T-cell (primary cell): ENCODE measurements around the gene DIS3L2. TPM values are rescaled to one million over a fixed set of nuclear protein-coding genes. Genes with fewer than 3 reads are reported as not detected.

Source experiments
- ATAC-seq, 4 experiments: fragments of 200-7000 bp in 3 of 4; fragments of 150-1000 bp in 1 of 4; cut with Tn5 transposase; replicated peaks in 1 of 4; 1 replicate in 3 of 4; 2 replicates in 1 of 4; pipeline ENCODE4 v1.10.0; 2021; ENCODE audit warnings: moderate library complexity in 3 of 4, mild to moderate bottlenecking in 2 of 4, moderate number of reproducible peaks in 1 of 4
- CTCF ChIA-PET, 2 donors: fragments of 300-600 bp; sonication (Branson Sonifier 250); formaldehyde crosslinking; loops; one replicate each; lab custom pipeline; 2022; ENCODE audit warnings: antibody characterized with exemption in 2 of 2; lab: Charles Lee
- POLR2A ChIA-PET, 2 donors: fragments of 300-600 bp; sonication (Branson Sonifier 250); formaldehyde crosslinking; loops; one replicate each; lab custom pipeline; 2022; ENCODE audit warnings: antibody characterized with exemption in 2 of 2; lab: Charles Lee
- DNase-seq, 35 experiments: peaks; one replicate each; pipeline versions ENCODE4 v3.0.0 to v3.0.0-alpha.2; 2013 to 2023
- H3K27ac ChIP-seq: one replicate; pipeline ENCODE4 v1.5.1; 2013; ENCODE audit warnings: low read length
- H3K27me3 ChIP-seq, 2 experiments: replicated peaks in 1 of 2; 1 replicate in 1 of 2; 2 replicates in 1 of 2; pipeline versions ENCODE4 v1.6.1 to v1.7.0; 2013; ENCODE audit warnings: low read length in 1 of 2, mixed read lengths in 1 of 2; ENCODE audit not compliant: control insufficient read depth in 2 of 2, insufficient read depth in 2 of 2; ENCODE audit errors: extremely low read depth in 1 of 2
- H3K36me3 ChIP-seq, 2 donors: 1 replicate in 1 of 2; 2 replicates in 1 of 2; pipeline versions ENCODE4 v1.6.1 to v1.7.0; 2013; ENCODE audit warnings: low read length in 1 of 2; ENCODE audit not compliant: control insufficient read depth in 2 of 2, insufficient read depth in 1 of 2; ENCODE audit errors: extremely low read depth in 1 of 2
- H3K4me1 ChIP-seq, 2 experiments: 1 replicate in 1 of 2; 2 replicates in 1 of 2; pipeline versions ENCODE4 v1.6.1 to v1.7.0; 2013; ENCODE audit warnings: low read length in 2 of 2, mixed read lengths in 1 of 2; ENCODE audit not compliant: insufficient read depth in 2 of 2, control insufficient read depth in 1 of 2; ENCODE audit errors: extremely low read depth in 1 of 2
- H3K4me3 ChIP-seq, 2 donors: 1 replicate in 1 of 2; 2 replicates in 1 of 2; pipeline versions ENCODE4 v1.5.1 to v1.7.0; 2013; ENCODE audit warnings: mild to moderate bottlenecking in 2 of 2, low read length in 1 of 2, moderate library complexity in 1 of 2; ENCODE audit not compliant: control insufficient read depth in 1 of 2; ENCODE audit errors: extremely low read depth in 1 of 2
- H3K9me3 ChIP-seq: 2 replicates; pipeline ENCODE4 v1.7.0; 2013
- H3K27ac Mint-ChIP-seq, 2 donors: one replicate each; pipeline ENCODE4 v1.8.0; 2020 to 2021; ENCODE audit warnings: mild to moderate bottlenecking in 2 of 2, mixed read lengths in 2 of 2
- H3K27me3 Mint-ChIP-seq, 2 donors: one replicate each; pipeline ENCODE4 v1.8.0; 2021 to 2022; ENCODE audit warnings: mixed read lengths in 2 of 2
- H3K36me3 Mint-ChIP-seq: one replicate; pipeline ENCODE4 v1.8.0; 2021; ENCODE audit warnings: mixed read lengths
- H3K4me1 Mint-ChIP-seq, 3 donors: one replicate each; pipeline ENCODE4 v1.8.0; 2020 to 2022; ENCODE audit warnings: mixed read lengths in 3 of 3, mild to moderate bottlenecking in 1 of 3
- H3K4me3 Mint-ChIP-seq, 3 donors: one replicate each; pipeline ENCODE4 v1.8.0; 2020 to 2022; ENCODE audit warnings: mild to moderate bottlenecking in 3 of 3, mixed read lengths in 3 of 3, moderate library complexity in 3 of 3
- H3K9me3 Mint-ChIP-seq, 3 donors: one replicate each; pipeline ENCODE4 v1.8.0; 2020 to 2022; ENCODE audit warnings: mixed read lengths in 3 of 3
- WGBS: methylation state at CpG from one replicate; pipeline ENCODE4 v1.1.5; 2013; ENCODE audit warnings: missing lambda C conversion rate; ENCODE audit not compliant: insufficient coverage; 5-methylcytosine and 5-hydroxymethylcytosine counted together
- total RNA-seq, 35 experiments: library from RNA in 6 of 35; stranded (reverse) in 6 of 35; fragments of 120-200 nt in 1 of 35; gene quantifications; one replicate each; pipeline versions ENCODE4 v1.2.1 to v1.2.4 and lab custom pipeline; 2013 to 2026

DIS3L2 gene
- total RNA-seq, 5 donors from 2014 or later (not counting 1 experiment from before 2014, with no cell fraction given) = 55.0 to 70.9 (median 61.4) TPM

DNA sequence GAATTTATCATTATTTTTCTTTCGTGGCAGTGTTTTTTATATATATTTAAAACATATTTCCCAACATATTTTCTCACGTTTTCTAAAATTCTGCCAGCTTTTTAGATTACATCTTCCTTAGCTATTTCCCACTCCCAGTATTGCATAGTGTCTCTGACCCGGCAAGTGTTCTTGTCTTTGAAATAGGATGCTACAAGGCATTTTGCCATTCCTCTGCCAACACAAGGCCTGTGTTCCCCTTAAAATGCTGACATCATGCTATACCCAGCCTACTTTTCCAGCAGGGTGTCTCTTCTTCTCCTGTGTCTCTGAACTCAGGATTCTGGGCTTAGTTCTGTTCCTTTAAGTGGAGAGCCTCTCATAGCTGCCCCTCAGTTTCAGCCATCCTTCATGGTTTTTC is 115.2 kb downstream of the DIS3L2 start:
- Mint-ChIP-seq H3K9me3 (peaks cover 3 to 7% (median 6%) of the 10 kb centered on the region in 3 donors), H3K36me3 (peaks cover 26% of the 10 kb centered on the region), H3K4me1 (peaks cover 37 to 41% (median 40%) of the 10 kb centered on the region in 3 donors), H3K27me3 (no peaks in the 10 kb centered on the region), H3K4me3 (no peak overlapping the region), H3K27ac (no peak overlapping the region)
- POLR2A ChIA-PET = no interaction called here
- Histone ChIP-seq H3K27me3 (no peaks in the 10 kb centered on the region), H3K4me3 (no peak overlapping the region), H3K27ac (no peak overlapping the region), H3K9me3 (no peaks in the 10 kb centered on the region), H3K4me1 (peaks cover 0 to 1% of the 10 kb centered on the region in 2 experiments), H3K36me3 (no peaks in the 10 kb centered on the region)
- CTCF ChIA-PET = no interaction called here
- 100% methylated on average over 1 of the region's 3 CpGs for WGBS
- no peak for ATAC-seq
- no peak for DNase-seq

DNA sequence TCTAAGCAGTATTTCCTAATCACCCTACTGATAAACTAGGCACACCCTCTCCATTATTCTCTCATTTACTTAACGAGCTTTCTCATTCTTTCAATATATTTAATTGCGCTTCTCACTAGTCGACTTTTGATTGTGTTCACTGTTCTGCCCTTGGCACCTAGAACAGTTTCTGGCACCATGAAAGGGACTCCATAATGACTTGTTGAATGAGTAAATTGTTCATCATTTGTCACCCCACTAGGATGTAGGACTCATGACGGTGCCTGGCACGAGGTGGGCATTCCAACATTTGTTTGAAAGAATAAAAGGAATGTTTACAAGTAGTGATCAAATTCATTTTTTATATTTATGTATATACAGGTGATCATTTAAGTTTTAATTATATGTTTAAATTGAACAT is 123.7 kb downstream of the DIS3L2 start:
- no CpG with 5 or more reads among the region's 5 CpGs for WGBS
- H3K9me3 Mint-ChIP-seq = peaks cover under 1 to 5% (median 4%) of the 10 kb centered on the region in 3 donors
- peaks cover 38% of the 10 kb centered on the region for H3K36me3 Mint-ChIP-seq
- H3K4me1 Mint-ChIP-seq = peaks cover 4 to 11% (median 7%) of the 10 kb centered on the region in 3 donors
- H3K4me3 Mint-ChIP-seq = no peak overlapping the region
- ChIA-PET POLR2A (no interaction called here), CTCF (no interaction called here)
- no peak overlapping the region for H3K27ac ChIP-seq
- no peak overlapping the region for H3K27ac Mint-ChIP-seq
- no peak for DNase-seq
- no peak overlapping the region for H3K4me3 ChIP-seq
- no peaks in the 10 kb centered on the region for H3K27me3 Mint-ChIP-seq
- H3K9me3 ChIP-seq = no peaks in the 10 kb centered on the region
- H3K27me3 ChIP-seq = no peaks in the 10 kb centered on the region
- no peak for ATAC-seq
- no peaks in the 10 kb centered on the region for H3K4me1 ChIP-seq
- peaks cover 5 to 15% of the 10 kb centered on the region in 2 donors for H3K36me3 ChIP-seq

DNA sequence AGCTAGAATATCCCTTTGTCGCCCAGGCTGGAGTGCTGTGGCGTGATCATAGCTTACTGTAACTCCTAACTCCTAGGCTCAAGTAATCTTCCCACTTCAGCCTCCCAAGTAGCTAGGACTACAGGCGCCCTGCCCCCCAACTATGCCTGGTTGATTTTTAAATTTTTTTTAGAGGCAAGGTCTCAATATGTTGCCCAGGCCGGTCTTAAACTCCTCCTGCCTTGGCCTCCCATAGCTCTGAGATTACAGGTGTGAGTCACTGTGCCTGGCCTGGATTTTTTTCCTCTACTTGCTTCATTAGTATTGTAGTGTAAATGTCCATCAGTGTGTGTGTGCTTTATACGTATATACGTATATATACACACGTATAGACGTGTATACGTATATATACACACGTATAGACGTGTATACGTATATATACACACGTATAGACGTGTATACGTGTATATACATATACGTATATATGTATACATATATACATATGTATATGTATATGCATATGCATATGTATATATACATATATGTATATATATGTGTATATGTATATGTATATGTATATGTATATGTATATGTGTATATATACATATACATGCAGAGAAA is 124.4 kb downstream of the DIS3L2 start:
- Histone ChIP-seq H3K4me1 (no peaks in the 10 kb centered on the region), H3K27ac (no peak overlapping the region), H3K36me3 (peaks cover 5 to 15% of the 10 kb centered on the region in 2 donors), H3K27me3 (no peaks in the 10 kb centered on the region), H3K9me3 (no peaks in the 10 kb centered on the region), H3K4me3 (no peak overlapping the region)
- Mint-ChIP-seq H3K4me3 (no peak overlapping the region), H3K4me1 (peaks cover 4 to 9% (median 8%) of the 10 kb centered on the region in 3 donors), H3K36me3 (peaks cover 43% of the 10 kb centered on the region), H3K27ac (no peak overlapping the region), H3K9me3 (peaks cover 0 to 5% (median 4%) of the 10 kb centered on the region in 3 donors), H3K27me3 (no peaks in the 10 kb centered on the region)
- ChIA-PET POLR2A (no interaction called here), CTCF (no interaction called here)
- 100% methylated on average over 1 of the region's 16 CpGs for WGBS
- ATAC-seq = no peak
- DNase-seq = no peak

DNA sequence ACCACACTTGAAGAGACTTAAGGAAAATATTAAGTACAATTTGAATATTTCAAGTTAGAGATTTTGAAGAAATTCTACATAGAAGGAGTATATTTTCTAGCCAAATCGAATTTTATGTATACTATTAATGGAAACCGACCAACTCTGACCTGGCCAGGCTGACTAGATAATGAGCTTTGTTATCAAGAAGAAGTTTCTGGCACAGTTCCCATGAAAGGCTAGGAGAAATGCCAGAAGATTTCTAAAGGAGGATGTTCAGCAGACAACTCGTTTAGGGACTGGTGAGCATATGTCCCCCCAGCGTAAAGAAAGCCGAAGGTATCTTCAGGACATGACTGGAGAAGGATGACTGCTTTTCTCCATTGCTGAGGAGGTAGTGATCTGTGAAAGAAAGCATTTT is 127.3 kb downstream of the DIS3L2 start:
- H3K27me3 ChIP-seq = no peaks in the 10 kb centered on the region
- 95% methylated on average over 4 of the region's 5 CpGs for WGBS
- Mint-ChIP-seq H3K27ac (no peak overlapping the region), H3K9me3 (peaks cover 3 to 12% (median 6%) of the 10 kb centered on the region in 3 donors), H3K4me3 (no peak overlapping the region), H3K27me3 (no peaks in the 10 kb centered on the region), H3K36me3 (peaks cover 57% of the 10 kb centered on the region), H3K4me1 (peaks cover 9 to 16% (median 16%) of the 10 kb centered on the region in 3 donors)
- ChIA-PET CTCF (no interaction called here), POLR2A (no interaction called here)
- ATAC-seq = no peak
- H3K9me3 ChIP-seq = no peaks in the 10 kb centered on the region
- no peak for DNase-seq
- H3K27ac ChIP-seq = no peak overlapping the region
- peaks cover 5 to 15% of the 10 kb centered on the region in 2 donors for H3K36me3 ChIP-seq
- H3K4me1 ChIP-seq = no peaks in the 10 kb centered on the region
- no peak overlapping the region for H3K4me3 ChIP-seq

DNA sequence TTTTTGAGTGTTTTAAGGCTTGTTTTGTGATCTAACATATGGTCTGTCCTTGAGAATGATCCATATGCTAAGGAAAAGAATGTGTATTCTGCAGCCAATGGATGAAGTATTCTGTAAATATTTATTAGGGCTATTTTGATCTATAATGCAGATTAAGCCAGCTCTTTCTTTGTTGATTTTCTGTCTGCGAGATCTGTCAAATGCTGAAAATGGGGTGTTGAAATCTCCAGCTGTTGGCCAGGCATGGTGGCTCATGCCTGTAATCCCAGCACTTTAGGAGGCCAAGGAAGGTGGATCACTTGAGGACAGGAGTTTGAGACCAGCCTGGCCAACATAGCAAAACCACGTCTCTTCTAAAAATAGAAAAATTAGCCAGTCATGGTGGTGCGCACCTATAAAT is 132.7 kb downstream of the DIS3L2 start:
- Histone ChIP-seq H3K36me3 (peaks cover under 1 to 8% of the 10 kb centered on the region in 2 donors), H3K4me3 (no peak overlapping the region), H3K4me1 (peaks cover 0 to 5% of the 10 kb centered on the region in 2 experiments), H3K27me3 (no peaks in the 10 kb centered on the region), H3K9me3 (no peaks in the 10 kb centered on the region), H3K27ac (no peak overlapping the region)
- 100% methylated on average over 2 of the region's 3 CpGs for WGBS
- H3K4me3 Mint-ChIP-seq = no peak overlapping the region
- no peak overlapping the region for H3K27ac Mint-ChIP-seq
- H3K4me1 Mint-ChIP-seq = peaks cover 0 to 22% (median 11%) of the 10 kb centered on the region in 3 donors
- peaks cover 16 to 42% (median 18%) of the 10 kb centered on the region in 3 donors for H3K9me3 Mint-ChIP-seq
- POLR2A ChIA-PET = no interaction called here
- no peaks in the 10 kb centered on the region for H3K27me3 Mint-ChIP-seq
- no peak for ATAC-seq
- no peak for DNase-seq
- H3K36me3 Mint-ChIP-seq = peaks cover 89% of the 10 kb centered on the region
- CTCF ChIA-PET = no interaction called here

DNA sequence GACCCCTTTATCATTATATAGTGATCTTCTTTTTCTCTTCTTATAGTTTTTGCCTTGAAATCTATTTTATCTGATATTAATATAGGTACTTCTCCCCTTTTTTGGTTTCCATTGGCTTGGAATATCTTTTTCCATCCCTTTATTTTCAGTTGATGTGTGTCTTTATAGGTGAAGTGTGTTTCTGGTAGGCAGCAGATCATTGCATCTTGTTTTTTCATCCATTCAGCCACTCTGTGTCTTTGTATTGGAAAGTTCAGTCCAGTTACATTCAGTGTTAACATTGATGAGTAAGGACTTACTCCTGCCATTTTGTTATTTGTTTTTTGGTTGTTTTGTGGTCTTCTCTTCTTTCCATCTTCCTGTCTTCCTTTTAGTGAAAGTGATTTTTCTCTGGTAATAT is 133.4 kb downstream of the DIS3L2 start:
- peaks cover 0 to 22% (median 11%) of the 10 kb centered on the region in 3 donors for H3K4me1 Mint-ChIP-seq
- Histone ChIP-seq H3K4me1 (peaks cover 0 to 5% of the 10 kb centered on the region in 2 experiments), H3K27ac (no peak overlapping the region), H3K36me3 (peaks cover 0 to 2% of the 10 kb centered on the region in 2 donors), H3K4me3 (no peak overlapping the region), H3K27me3 (no peaks in the 10 kb centered on the region), H3K9me3 (peaks cover 2% of the 10 kb centered on the region)
- DNase-seq (no peak), ATAC-seq (no peak)
- H3K27me3 Mint-ChIP-seq = no peaks in the 10 kb centered on the region
- peaks cover 16 to 42% (median 18%) of the 10 kb centered on the region in 3 donors for H3K9me3 Mint-ChIP-seq
- H3K36me3 Mint-ChIP-seq = peaks cover 86% of the 10 kb centered on the region
- no peak overlapping the region for H3K27ac Mint-ChIP-seq
- ChIA-PET CTCF (no interaction called here), POLR2A (interaction anchor here in 1 of 2 donors (0.6 to 0.7 kb wide), 2 partner anchors 8 to 13 kb away, joined by 3 to 5 read pairs; no protein-coding TSS in a partner anchor)
- H3K4me3 Mint-ChIP-seq = no peak overlapping the region
